A549 (cell line): ENCODE data around the gene CFD.

Experiments
- CBX8 ChIP-seq: fragments of 200-600 bp; sonication (generic); IDR thresholded peaks from 2 replicates; pipeline ENCODE4 v1.6.1; 2016
- CHD2 ChIP-seq: fragments of 150-350 bp; IDR thresholded peaks from 2 replicates; pipeline ENCODE4 v1.6.1; 2014; ENCODE audit warnings: low read length; ENCODE audit not compliant: partially characterized antibody
- CHD4 ChIP-seq: fragments of 200-600 bp; sonication (generic); IDR thresholded peaks from 2 replicates; pipeline ENCODE4 v1.6.1; 2016; ENCODE audit warnings: antibody characterized with exemption, mild to moderate bottlenecking, borderline replicate concordance
- CTCF ChIP-seq: fragments of >200 bp; sonication (Bioruptor Twin); formaldehyde crosslinking; IDR thresholded peaks from 3 replicates; pipeline ENCODE4 v1.5.1; 2016
- EP300 ChIP-seq, 2 experiments: fragments of >200 bp; sonication (Bioruptor Twin); formaldehyde crosslinking; IDR thresholded peaks; 2 replicates in 1 of 2; 3 replicates in 1 of 2; pipeline ENCODE4 v1.6.1; 2016 to 2017
- HDAC2 ChIP-seq: fragments of 200-600 bp; sonication (generic); IDR thresholded peaks from 2 replicates; pipeline ENCODE4 v1.6.1; 2016
- HMGXB4 ChIP-seq: fragments of 250-450 bp; sonication (Bioruptor Pico); IDR thresholded peaks from 2 replicates; pipeline ENCODE4 v1.5.0; 2021; ENCODE audit warnings: mild to moderate bottlenecking, moderate library complexity, borderline replicate concordance
- JUN ChIP-seq, 2 experiments: fragments of >200 bp; sonication (Bioruptor Twin); formaldehyde crosslinking; IDR thresholded peaks; 2 replicates in 1 of 2; 3 replicates in 1 of 2; pipeline ENCODE4 v1.6.1; 2016 to 2017
- MAFK ChIP-seq: fragments of 450-650 bp; IDR thresholded peaks from 2 replicates; pipeline ENCODE4 v1.6.1; 2014; ENCODE audit not compliant: partially characterized antibody
- MAX ChIP-seq: IDR thresholded peaks from 2 replicates; pipeline ENCODE4 v1.6.1; 2012
- RARB ChIP-seq: fragments of 250-450 bp; sonication (Bioruptor Pico); IDR thresholded peaks from 2 replicates; pipeline ENCODE4 v1.8.0; 2021; ENCODE audit warnings: mild to moderate bottlenecking, moderate library complexity
- REST ChIP-seq: fragments of 200-600 bp; sonication (generic); IDR thresholded peaks from 2 replicates; pipeline ENCODE4 v1.6.1; 2016; ENCODE audit warnings: antibody characterized with exemption, mild to moderate bottlenecking, moderate library complexity
- USF2 ChIP-seq: fragments of 450-650 bp; IDR thresholded peaks from 2 replicates; pipeline ENCODE4 v1.6.1; 2014; ENCODE audit warnings: antibody characterized with exemption
- ZSCAN20 ChIP-seq: fragments of 250-450 bp; sonication (Bioruptor Pico); IDR thresholded peaks from 2 replicates; pipeline ENCODE4 v1.8.0; 2022; ENCODE audit warnings: mild to moderate bottlenecking, moderate library complexity

GRCh38 chr19:906480-906879 is 47.0 kb downstream of the CFD start:
- no peak for TF ChIP-seq CTCF
- TF ChIP-seq MAX: no peak
- no peak for TF ChIP-seq HMGXB4 (CRISPR knock-in tag)
- TF ChIP-seq HDAC2: no peak
- TF ChIP-seq CHD2: no peak
- TF ChIP-seq RARB: no peak
- TF ChIP-seq CHD4: no peak
- no peak for TF ChIP-seq CBX8
- TF ChIP-seq MAFK: no peak
- no peak for TF ChIP-seq USF2
- TF ChIP-seq REST: no peak
- no peak for TF ChIP-seq EP300 (IDR thresholded peaks at IDR 0.05)
- TF ChIP-seq ZSCAN20 (CRISPR knock-in tag): no peak
- TF ChIP-seq JUN (IDR thresholded peaks at IDR 0.05): no peak
